NCI-H1694 treated with DMSO at 0.1 percent for 48 hours (cell line): ENCODE data around the gene GRM5.
"Not testable (repeated sequence)": the region's sequence is repeated elsewhere in the genome, so short reads cannot be mapped to it uniquely, and the experiment has no call there.

Source experiments
- DNase-seq: peaks from one replicate; lab custom pipeline; 2025; lab: John Stamatoyannopoulos, UW

Gene GRM5

DNA sequence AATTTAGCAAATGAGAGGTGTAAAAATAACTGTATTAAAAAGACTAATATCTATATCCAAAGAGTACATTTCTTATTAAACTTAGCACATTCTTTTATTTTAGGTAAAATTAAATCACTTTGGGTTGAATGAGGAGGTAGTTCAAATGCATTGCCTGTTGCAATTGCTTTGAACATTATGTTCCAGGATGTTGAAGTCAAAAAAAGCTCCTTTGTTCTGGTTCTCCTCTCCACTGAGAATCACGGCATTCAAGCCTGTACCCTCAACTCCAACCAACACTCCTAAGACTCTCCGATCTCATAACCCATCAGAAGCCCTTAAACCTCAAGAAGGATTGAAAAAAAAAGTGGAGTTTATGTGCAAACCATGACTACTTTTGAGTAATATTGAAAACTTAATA lies 230.1 kb downstream of the GRM5 start:
- DNase-seq: not testable (repeated sequence)

DNA sequence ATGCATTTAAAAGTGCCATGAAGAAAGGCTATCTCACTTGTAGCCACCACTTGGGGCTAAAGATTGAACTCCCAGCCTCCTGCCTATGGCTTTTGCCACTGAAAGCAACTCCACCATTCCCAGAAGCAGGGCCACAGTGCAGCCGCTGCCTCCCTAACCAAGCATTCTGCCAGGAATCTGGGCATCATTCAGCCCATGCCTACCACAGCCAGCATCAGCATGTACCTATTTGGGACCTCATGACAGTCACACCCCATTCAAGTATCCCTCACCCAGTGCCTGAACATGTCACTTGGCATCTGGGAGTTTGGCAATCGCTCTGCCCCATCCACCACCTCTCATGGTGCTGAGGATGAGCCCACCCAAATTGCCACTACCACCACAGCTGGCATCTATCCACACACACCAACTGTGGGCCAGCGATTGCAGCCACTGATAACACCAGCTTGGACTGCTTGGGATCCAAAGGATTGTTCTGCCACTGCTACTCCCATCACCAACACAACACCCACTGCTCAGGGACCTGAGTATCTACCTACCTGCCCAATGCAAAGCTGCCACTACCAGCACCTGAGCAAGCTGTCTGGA lies 234.4 kb downstream of the GRM5 start:
- DNase-seq: no peak

DNA sequence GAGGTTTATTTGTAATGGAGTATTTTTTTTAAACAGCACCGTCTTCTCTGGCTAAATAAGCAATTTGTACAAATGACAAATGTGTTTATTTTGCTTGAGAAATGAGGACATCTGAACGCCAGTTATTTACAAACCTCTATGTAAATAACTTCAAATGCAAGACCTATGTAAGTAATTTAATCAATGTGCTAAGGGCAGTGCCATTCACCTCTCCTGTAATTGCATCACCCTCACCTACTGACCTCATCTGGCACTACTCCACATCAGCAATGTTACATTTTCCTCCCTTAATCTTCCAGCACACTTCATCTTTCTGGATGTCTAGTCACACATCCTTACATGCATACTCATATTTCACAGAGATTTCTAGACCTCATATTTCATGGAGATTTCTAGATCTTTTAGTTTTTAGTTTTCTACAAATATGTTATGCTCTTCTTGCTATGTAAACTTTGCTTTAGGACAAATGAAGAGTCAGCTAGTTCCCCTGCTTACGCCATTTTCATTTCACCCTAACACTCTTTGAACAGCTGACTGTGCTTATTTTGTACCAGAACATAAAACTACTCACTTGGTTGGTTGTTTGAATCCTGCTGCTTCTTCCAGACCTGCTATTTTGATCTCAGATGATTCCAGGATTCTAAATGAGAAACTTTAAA lies 238.6 kb downstream of the GRM5 start:
- DNase-seq: no peak

DNA sequence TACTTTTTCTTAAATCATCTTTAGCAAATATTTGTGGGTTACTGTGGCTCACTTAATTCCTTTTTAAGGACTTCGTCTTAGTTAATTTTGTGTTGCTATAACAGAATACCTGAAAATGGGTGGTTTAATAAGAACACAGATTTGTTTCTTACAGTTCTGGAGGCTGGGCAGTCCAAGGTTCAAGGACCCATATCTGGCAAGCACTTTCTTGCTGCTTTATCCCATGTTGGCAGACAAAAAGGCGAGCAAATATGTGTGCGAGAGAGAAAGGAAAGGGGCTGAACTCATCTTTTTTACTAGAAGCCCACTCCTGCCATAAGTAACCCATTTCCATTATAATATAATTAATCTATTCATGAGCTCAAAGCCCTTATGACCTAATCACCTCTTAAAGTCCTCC lies 246.2 kb downstream of the GRM5 start:
- DNase-seq: no peak

DNA sequence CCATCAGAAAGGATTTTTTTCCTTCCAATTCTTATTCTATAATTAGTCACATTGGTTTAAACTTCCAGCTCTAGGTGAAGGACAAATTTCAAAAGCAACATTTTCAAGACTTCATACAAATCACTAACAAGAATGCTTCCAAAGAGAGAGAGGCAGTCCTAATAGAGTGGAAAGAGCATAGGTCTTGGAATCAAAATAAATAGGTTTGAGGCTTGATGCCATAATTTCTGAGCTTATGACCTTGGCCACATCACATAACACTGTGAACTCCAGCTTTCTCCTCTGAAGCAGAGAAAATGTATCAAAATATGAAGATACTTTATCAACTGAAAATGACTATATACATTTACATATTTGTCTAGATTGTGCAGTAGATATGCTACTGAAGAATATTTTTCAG lies 246.8 kb downstream of the GRM5 start:
- no peak for DNase-seq

DNA sequence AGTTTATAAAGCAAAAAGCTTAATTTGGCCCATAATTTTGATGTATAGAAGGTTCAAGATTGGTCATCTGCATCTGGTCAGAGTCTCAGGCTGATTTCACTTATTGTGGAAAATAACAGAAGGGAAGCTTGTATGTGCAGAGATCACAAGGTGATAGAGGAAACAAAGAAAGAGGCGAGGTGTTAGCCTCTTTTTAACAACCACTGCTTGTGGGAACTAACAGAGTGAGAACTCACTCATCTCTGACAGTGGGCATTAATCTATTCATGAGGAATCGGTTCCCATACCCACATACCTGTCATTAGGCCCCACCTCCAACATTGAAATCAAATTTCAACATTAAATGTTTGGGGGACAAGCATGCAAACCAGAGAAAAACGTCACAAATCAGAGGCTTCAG lies 250.3 kb downstream of the GRM5 start:
- DNase-seq: no peak

DNA sequence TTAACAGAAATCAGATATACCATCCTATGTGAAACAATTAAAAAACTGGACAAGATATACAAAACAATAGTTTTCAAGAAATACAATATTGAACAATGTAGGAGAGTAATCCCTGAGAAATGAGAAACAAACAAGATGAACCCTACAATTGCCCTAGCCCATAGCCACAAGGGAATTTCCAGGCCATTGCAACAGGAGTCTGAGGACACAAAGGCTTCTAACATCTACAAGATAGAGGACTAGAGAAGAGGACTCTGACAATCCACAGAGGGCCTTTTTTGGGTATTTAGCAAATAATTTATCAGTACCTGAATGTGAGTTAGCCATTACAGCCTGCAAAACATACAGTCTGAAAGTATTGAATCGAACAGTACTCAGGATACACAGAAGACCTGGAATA lies 251.7 kb downstream of the GRM5 start:
- no peak for DNase-seq

DNA sequence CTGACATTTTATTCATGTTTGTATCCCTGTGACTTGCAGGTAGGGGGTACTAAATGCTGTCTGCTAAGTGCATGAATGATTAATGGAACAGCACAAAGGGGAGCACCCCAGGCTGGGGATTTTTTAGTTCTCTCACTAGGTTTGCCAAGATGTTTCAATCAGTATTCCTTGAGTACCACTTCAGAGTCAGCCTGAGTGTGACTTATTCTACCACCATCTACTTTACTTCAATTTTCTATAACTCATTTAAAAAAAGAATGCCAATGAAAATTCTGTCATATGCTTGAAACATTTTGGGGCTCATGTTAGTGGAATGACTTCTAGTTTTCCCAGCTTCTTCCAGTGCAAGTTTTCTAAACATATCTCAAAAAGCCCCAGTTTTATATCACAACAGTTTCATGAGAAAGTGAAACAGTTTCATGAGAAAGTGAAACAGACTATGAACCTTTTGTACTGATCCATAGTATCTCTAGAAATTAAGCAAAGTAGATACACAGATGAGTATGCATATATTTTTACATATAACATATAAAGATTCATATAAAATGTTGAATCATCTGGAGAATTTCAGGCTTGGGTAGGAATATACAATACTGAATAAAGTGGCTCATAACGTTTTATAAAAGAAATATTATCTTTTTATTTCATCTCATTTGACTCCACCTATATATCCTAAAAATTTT lies 252.4 kb downstream of the GRM5 start:
- no peak for DNase-seq

DNA sequence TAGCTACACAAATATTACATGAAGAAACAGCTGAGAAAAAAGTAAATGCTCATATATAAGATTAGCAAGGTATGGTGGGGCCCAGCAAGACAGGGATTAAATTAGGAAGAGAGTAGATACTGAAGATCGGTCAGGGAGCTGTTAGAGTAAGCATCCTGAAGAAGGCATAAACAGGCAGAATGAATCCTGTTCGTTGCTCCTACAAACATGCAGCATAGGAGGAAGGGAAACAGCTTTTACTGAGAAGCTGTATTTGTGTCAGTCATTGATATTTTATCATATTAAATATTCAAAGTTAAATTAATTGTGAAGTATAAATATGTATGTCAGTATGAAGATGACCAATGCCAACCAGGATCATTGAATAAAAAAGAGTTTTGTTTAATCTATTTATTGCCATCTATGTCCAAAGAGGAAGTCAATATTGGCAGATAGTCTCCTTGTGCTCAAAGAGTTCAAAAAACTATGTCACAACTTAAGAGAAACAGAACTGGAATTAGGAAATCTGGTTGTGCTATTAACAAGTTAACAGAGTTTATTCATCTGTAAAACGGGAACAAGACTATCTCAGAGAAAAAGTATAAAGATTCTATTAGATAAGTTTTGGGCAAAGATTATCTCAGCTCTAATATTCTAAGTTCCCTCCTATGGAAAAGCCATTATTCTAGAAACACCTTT lies 255.2 kb downstream of the GRM5 start:
- DNase-seq: no peak

DNA sequence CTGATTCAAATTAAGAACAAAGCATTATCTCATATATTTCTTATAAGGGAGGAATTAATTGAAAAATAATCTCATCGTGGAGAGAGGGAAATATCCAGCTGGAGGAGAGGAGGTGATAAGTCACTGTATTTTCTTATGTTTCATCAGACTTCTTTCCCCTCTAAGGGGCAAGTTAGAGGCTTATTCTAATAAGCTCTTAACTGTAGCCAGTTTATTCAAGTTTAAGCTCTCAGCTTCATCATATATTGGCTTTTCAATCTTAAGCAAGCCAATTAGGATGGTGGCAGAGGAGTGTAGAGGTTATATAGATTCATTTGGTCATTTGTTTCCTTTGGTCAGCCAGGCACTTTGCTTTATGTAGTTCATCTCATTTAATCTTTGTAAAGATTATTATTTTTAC lies 256.7 kb downstream of the GRM5 start:
- no peak for DNase-seq

DNA sequence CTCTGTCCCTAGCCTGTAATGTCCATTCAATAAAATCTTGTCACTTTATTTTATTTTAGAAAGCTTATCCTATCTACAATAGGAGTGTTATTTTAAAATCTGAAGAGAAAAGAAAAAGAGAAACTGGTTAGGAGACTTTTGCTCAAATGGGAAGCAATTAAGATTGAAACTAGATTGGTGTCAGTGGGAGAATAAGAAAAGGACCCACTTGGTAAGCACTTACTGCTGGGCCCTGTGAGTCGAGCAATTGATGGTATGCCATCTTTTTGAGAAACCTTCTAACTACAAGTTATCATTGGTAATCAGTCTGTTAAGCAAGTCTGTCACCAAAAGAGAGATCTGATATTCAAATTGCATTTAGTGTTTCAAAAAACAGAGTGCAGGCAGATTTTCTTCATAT lies 258.4 kb downstream of the GRM5 start:
- DNase-seq: no peak

DNA sequence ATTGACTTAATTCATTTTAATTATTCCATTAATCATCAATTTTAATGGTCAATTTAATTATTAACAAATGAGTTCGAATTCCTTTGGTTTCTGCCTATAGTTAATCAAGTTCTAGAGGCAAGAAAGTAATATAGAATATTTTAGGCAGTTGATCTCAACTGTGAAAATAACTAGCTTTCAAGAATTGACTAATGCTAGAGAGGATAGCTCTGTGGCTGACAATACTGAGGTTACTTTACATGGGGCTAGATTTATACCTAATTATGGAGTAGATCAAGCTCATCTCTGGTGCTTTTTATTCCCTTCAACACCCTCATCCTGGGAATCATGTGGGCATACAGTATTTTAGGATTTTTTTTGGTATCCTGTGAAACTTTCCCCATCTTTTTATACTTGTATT lies 259.4 kb downstream of the GRM5 start:
- DNase-seq: no peak

DNA sequence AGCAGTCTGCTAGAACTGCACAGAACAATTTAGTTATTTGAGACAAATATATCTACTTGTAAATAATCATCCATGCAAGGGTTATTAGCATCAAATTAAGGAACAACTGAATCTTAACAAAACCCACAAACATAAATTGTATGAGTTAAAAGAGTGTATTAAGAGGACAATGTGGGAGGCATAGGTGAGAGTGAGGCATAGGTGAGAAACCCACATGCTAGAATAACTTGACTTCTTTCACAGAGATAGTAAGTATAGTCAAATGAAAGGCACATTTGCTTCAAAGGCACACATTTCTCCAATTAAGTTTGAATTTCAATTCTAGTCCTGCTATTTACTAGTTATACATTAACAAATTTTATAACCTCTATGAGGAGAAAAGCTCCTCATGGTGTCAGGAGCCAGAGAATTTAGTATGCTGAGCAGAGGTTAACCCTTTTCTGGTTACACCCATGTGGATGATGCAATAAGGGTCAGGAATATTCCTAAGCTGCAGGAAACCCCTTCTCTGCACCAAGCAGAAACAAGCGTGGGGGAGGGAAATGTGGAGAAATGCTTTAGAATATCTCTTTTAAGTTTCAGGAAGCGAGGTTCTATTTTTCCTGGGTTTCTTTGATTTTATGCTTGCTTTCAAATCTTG lies 264.2 kb downstream of the GRM5 start:
- no peak for DNase-seq

DNA sequence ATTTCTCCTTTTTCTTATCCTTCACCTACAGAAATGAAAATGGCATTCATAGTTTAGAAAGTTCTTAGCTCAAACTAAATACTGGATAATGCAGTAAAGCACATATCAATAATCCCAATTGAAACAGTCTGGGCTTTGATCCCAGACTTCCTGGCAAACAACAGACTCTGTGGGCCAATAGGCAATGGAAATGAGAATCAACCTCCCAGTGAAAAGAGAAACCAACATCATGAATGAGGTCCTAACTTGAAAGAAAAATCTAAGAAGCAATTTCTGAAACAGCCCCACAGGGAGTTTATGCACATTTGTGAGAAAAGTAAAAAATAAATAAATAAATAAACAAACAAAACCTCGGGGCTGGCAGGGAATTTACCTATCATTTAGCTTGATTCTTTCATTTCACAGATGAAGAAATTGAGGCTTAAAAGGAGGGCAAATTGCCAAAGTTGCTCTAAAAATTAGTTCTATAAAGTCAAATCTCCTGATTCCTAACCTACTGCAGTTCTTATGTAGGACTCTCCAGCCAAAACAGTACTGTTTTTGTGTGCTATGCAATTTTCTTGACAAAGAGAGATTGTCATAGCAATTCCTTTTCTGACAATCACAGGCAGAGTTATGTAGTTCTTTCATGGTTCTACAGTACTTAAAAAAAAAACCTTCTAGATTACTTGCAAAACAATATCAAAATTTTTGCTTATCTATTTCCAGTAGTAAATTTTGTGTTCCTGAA lies 265.8 kb downstream of the GRM5 start:
- DNase-seq: no peak

DNA sequence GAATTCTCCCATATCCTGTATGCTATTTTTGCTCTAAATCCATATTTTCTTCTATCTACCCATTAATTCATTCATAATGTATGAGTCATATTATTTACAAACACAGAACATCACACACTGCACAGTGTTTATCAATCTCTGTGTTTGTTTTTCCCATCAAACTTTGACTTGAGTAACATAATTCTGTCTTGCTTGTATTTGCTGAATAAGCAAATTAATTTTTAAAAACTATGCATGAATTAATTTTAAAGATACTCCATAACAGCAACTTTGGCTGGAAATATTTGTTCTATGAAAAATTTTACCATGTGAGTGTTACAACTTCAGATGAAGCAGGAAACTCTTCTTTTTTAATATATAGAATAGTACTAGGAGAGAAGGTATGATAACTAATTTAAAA lies 275.6 kb downstream of the GRM5 start:
- no peak for DNase-seq

DNA sequence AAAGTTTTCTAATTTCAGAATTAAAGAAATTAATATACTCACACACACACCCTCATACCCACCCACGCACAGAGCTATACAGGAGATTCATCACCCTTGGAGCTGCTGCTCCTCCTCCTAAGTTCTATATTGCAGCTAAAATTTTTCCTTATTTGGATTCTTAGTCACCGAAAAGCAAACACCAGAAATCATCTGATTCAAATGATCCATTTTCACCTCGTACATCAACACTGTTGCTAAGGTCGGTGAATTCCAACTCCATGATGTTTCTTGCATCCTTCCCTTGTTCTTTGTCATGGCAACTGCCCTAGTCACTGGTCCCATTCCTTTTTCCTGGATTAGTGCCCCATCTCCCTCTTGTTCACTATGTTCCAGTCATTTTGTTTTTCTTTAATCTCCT lies 286.2 kb downstream of the GRM5 start:
- no peak for DNase-seq

DNA sequence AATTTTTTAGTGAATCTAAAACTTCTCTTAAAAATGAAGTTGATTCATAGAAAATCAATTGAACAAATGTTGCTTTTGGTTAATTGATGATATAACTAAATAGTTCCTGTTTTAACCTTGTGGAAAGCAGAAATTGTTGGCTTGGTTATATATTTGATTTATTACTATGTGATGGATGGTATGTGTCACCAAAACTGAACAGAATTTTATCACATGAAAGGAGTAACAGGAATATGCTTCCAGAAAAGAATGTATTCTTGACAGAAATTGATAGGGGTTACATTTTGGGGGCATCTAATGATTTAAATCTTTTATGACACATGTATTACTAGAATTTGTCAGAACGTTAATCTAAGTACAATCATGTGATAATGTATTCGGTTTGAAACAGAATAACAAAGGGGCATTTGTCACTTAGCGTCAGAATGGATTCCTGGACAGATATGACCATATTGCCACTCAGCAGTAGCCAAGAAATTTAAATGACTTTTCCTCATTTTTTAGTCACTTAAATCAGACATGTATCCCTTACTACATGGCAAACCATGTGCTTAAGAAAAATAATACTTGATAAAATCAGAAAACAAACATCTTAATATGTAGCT lies 295.2 kb downstream of the GRM5 start:
- DNase-seq: no peak

DNA sequence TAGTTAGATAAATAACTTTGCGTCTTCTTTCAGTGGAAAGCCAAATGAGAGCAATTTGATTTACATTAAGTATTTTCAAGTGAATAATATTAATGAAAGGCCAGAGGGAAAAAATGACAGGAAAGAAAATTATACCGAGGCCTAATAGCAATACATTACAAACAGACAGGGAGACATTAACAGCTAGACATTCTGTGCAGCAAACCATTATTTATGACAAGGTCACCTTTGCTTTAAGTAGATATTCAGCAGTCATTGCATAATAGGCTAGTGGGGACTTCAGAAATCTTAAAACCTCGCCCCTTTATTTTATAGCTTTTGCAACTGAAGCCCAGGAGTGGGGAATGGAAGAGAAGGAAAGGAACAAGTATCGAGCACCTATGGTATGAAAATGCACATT lies 321.6 kb downstream of the GRM5 start:
- DNase-seq: no peak

DNA sequence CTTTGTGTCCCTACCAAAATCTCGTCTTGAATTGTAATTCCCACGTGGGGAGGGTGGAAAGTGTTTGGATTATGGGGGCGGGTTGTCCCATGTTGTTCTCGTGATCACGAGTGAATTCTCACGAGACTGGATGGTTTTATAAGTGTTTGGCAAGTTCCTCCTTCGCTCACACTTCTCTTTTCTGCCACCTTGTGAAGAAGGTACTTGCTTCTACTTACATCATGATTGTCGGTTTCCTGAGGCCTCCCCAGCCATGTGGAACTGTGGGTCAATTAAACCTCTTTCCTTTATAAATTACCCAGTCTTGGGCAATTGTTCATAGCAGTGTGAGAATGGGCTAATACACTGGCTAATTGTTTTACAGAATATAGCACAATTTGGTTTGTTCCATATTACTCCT lies 326.3 kb downstream of the GRM5 start:
- DNase-seq: no peak

DNA sequence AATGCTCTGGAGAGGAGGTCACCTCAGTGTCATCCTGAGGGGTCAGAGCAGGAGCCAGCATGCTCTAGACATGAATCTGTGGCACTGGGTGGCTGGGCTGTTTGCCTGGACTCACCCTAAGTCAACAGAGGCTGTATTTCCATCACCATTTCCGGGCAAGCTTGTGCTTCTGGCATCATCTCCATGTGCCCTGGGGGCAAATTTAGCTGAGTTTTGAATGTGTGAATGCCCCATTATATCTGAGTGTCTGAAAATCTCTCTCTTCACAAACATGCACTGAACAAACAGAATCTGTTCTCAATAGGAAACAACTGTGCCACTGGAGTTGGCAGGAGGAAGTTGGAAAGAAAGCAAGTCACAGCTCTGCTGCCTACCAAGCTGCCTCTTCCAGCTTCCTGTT lies 356.2 kb downstream of the GRM5 start:
- no peak for DNase-seq

DNA sequence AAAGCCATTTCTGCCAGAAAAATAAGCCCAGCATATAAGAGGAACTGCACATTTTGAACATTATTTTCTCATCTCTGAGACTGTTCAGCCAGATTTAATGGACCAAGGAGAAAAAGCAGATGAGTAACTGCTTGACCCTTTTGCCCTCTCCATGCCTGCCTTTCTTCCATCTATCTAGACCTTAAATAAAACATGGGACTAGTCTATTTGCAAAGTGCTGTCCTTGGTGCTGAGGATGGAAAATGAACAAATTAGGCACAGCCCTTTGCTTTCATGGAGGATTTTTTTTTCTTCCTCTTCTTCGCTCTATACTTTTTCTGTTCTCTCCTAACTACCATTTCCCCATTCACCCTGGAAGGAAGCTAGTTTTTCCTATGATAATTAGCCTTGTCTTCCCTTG lies 361.3 kb downstream of the GRM5 start:
- DNase-seq: no peak

DNA sequence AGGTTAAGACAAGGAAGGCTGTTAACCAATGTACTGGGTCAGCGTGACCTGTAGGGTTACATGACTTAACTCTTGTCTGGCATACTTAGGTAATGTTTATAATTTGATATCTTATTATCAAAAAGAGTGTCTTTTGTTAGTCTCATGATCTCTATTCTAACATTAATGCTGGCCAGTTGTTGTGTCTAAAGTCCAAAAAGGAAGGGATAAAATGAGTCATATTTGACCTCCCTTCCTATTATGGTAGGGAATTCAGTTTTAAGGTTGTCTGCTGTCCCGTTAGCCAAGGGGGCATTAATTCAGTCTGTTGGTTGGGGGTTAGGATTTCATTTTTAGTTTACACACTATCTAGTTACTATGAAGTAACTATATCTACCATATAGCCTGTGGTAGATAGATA lies 364.0 kb downstream of the GRM5 start:
- no peak for DNase-seq
